GM10847 (cell line): ENCODE data around the gene LITAF.

Experiments
- POLR2A ChIP-seq: IDR thresholded peaks from 2 replicates; pipeline ENCODE4 v1.6.1; 2011; ENCODE audit not compliant: insufficient read length; ENCODE audit errors: extremely low read depth

LITAF gene

DNA sequence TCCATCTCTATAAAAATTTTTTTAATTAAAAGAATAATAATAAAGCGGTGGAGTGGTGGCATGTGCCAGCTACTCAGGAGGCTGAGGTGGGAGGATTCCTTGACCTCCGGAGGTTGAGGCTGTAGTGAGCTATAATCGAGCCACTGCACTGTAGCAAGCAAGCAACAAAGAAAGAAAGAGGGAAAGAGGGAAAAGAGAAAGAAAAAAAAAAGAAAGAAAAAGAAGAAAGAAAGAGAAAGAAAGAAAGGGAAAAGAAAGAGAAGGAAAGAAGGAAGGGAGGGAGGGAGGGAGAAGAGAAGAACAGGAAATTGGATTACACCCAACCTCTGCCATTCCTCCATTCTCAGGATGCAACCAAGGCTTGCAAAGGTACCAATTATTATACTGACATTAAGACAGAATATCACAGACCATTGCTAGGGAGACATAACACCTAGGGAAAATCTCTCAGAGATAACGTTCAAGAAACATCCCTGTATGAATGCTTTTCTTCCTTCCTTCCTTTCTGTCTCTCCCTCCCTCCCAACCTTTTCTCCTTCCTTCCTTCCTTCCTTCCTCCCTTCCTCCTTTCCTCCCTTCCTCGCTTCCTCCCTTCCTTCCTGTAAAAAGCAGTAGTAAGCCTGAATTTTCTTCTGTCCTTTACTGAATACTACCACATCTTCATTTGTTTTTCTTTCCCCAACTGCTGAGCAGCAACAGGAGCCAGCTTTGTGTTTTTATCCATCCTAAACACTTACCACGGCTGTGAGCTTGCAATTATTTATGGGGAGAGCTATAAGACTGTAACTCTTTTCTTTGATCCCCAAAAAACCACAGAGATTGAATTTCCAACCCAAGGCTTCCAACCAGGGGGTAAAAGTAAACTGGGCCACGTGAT, 1.8 kb upstream of the LITAF start:
- no peak for TF ChIP-seq POLR2A

DNA sequence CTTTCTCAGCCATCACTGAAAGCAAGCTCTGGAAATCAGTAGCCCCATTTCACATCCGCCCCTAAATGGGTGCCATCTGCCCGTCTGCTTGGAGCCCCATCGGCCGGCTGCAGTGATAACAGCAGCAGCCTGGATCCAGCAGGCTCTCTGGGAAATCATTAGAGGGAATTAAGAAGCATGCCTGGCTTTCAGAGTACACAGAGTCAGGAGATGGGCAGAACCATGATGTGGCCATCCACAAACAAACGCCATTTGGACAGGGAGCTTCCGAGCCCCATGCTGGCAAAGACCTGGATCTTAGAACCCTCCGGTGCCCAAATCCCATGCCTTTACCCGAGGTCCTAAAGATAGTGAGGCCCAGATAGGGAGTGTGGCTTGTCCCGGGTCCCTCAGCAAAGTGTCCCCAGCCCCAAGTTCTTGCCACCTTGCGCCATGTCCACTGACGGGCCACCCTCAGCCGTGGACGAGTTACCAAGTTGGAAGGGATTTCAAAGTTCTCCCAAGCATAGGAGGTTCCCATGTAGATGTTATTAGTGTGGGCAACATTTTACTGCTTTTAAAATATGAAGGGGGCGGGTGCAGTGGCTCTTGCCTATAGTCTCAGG, 1.0 kb upstream of the LITAF start:
- no peak for TF ChIP-seq POLR2A

DNA sequence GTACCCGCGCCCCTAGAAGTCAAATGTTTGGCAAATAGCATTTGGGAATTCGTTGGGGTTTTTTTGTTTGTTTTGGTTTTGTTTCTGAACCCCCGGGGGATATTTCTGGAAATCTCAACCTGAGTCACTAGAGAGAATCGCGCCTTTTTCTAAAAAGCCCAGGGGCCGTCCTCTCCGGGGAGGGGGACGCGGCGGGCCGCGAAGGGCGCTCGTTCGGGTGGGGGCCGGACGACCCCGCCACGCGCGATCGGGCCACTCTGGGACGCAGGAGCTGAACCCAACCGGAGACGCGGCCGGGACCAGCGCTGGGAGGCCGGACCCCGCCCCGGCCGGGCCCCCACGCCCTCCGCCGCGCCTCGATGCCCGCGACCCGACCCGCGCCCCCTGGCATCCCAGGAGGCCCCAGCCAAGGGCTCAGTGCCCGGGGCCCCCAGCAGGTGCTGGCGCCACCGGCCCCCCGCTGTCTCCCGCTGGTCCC, 302 bp downstream of the LITAF start:
- TF ChIP-seq POLR2A = no peak

DNA sequence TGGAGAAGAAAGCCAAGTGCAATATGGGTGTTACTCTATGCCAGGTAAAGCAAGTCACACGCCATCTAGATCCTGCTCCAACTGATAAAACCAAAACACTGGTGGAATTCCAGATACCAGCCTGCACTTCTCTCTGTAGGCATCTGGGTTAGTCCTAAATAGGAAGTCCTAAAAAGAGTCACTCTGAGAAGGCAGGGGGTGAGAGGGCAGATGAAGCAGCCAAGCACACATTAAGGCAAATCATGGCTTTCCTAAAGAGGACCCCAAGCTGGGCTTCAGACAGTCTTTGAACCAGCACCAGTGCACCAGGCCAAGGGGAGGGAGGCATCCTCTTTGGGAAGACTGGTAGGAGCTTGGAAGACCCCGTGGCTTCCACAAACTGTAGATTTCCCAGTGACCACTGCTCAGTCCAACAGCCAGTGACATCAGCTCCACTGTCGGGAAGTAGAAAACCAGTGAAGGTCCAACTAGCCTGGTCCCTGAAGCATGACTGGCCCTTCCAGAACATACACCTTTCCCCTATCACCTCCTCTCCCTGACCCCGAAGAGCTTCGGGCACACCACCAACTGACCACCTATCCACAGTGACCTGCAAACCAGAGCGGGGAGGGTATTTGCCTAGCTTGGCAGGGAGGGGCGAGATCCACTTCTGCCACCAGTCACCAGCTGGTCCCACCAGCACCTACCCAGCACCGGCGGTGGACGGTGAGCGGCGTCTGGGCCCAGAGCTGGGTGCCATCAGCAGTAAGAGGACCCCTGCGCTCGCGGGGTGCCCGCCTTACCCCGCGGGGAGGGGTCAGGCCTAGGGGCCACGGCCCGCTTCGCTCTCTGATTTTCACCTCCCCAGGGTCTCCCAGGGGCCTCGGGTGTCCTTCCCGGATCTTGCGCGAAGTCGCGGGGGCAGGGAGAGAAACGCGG, 1.0 kb downstream of the LITAF start:
- TF ChIP-seq POLR2A = no peak

DNA sequence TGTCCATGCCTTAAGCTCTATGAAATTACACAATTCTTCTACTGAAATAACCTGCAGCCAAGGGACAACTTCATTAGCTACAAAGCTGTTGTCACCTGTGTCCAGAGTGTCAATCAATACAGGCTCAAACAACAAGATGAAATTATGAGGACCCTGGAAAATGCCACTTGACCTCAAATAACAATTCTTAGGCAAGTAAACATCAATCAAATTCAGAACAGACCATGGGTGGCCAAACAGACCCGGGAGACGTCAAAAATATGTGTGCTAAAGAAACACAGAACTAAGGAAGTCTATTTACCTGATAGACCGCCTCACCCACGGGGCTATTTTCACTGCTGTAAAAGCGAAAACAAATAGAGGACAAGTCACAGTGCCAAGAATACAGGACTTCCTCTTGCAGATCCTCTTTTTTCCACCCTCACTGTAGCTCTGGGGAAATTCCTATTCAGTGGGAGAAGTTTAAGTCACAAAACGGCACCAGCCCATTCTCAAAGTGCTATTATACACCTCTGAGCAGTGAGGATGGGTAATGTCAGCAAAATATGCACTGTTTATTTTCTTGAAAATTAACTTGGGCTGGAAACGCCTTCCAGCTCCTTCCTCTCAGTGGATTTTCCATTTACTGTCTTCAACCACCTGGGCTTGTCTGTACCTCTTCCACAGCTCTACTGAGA, 2.7 kb downstream of the LITAF start:
- TF ChIP-seq POLR2A = no peak

DNA sequence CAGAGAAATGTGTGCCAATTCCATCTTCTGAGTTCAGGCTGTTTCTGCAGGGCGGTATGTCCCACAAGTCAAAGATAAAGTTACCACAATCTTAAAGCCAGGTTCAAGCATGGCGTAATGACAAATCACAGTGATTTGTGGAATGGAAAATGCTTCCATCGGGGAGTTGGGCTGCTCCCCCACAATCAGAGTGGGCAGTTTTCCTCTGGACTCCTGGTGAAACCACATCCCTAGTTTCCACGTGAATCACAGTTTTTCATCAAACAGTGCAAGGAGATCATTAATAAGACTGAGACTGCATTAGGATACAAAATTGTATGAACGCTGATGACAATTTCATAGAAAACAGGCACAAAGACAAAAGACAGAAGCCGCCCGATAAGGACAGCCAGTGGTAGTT, 3.6 kb downstream of the LITAF start:
- no peak for TF ChIP-seq POLR2A

DNA sequence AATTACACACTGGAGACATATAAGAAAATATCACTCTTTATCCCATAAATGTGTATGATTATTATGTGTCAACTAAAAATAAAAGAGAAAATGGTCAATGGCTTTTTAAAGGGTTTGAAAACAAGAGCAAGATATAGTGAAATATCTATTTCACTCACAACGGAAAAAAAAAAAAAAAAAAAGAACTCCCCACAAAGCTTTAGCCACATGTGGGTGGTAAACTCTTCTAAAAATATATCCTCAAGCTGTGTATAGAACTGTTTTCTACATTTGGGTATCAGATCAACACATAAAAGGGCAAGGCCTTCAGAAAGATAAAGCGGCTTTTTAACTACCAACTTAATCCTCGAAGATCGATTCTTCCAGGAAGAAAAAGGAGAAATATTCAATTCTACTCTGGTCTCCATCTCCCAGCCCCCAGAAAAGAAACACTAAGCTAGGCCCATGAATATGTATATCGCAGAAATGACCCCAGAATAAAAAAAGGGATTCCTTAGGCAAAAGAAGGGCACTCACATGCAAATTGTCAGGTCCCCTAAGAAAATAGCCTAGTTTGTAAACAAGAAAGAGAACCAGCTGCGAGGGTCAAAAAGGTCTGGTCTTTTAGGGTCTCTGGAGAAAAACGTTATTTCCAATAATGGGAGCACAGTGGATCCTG, 4.4 kb downstream of the LITAF start:
- no peak for TF ChIP-seq POLR2A

DNA sequence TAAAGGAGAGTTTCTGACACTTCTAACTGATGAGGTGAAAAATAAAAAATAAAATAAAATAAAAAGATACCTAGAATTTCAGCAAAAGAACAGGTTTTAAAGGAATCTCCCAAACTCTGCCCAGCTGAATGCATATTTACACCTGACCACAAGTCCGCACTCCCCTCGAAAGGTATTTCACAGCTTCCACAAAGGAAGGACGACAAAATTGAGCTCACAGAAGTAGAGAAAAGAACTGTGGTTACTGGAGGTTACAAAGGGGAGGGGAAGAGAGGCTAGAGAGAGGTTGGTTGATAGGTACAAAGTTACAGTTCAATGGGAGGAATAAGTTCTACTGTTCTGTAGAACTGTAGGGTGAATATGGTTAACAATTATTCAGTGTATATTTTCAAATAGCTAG, 5.0 kb downstream of the LITAF start:
- no peak for TF ChIP-seq POLR2A

DNA sequence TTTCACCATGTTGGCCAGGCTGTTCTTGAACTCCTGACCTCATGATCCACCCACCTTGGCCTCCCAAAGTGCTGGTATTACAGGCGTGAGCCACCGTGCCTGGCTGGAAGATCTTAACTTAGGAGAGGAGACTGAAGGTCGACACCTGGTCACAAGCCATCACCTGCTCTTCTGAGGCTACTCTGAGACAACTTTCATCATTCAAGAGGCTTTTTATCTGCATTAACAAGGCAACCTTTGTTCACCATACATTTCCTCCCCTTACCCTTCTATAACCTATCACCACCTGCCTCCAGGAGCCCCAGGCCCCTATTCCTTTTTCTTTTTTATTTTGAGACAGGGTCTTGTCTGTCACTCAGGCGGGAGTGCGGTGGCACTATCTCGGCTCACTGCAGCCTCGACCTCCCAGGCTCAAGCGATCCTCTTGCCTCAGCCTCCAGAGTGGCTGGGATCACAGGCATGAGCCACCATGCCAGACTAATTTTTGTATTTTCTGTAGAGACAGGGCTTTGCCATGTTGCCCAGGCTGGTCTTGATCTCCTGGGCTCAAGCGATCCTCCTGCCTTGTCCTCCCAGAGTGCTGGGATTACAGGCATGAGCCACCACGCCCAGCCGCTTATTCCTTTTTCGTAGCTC, 6.2 kb downstream of the LITAF start:
- TF ChIP-seq POLR2A = no peak

DNA sequence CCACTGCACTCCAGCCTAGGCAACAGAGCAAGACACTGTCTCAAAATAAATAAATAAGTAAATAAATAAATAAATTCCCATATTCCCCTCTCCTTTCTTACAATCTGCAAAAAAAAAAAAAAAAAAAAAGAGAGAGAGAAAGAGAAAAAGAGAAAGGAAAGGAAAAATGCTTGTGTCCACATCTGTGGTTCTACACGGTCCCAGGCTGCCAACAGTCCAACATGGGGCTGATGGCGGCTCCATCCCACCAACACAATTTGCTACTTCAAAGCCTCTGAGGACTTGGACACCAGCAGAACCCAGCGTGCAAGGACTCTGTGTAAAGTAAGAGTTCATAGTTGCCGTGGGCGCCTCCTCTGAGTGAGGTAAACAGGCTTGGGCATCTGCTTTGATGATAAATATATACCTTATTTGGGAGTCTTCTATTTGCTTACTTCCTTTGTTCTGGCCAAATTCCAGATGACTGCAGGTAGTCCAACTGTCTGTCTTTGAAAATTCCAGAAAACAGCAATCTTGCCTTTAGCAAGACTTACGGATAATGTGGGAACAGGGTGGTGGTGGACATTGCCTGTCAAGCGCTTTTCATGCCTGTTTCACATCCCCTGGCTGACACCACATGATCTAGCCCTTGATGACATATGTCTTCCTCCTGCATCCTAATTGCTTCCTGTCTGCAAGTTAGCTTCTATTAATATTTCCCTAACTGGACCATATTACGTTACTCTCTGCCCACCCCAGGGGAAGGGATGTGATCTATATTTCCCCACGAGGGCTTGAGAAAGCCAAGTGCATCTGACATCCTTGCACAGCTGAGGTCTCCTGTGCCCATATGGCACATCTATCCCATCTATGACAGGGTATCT, 10.1 kb downstream of the LITAF start:
- TF ChIP-seq POLR2A = no peak

DNA sequence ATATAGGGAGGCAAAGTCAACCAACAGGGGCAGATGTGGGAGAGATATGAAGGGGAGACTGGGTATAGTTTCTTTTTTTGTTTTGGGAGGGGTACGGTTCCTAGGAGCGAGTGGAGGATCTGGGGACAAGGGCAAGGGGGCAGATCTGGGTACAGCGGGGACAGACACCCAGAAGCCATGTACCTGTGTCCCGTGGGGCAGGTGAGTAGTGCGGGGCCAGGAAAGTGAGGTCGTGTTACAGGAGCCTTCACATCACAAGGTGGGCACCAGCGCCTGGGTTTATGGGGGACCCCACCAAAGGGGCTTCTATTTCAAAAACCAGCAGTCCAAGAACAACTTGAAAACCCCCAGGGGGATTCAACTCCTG, 11.5 kb downstream of the LITAF start:
- no peak for TF ChIP-seq POLR2A

DNA sequence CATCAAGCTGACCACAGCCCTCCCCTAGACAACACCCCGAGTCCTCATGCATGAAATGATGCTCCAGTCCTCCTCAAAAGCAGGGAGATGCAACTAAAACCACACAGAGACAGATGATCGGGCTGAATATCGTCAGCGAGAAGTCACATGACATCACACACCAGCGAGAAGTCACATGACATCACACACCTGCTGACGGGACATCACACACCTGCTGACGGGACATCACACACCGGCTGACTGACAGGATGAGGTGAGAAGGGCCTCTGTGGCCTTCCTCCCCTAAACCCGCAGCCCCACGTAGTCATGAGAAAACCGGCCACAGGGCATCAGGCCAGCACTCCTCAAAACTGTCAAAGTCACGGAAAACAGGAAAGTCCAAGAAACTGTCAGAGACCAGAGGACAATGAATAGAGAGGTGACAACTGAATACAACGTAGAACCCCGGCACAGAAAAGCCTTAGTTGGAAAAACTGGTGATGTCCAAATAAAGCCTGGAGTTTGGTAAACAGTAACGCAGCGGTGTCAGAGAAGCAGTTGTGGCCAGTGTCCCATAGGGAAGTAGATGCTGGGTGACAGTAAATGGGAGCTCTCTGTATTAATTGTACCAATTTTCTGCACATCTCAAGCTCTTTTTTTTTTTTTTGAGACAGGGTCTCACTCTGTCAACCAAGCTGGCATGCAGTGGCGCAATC, 14.3 kb downstream of the LITAF start:
- TF ChIP-seq POLR2A = no peak

DNA sequence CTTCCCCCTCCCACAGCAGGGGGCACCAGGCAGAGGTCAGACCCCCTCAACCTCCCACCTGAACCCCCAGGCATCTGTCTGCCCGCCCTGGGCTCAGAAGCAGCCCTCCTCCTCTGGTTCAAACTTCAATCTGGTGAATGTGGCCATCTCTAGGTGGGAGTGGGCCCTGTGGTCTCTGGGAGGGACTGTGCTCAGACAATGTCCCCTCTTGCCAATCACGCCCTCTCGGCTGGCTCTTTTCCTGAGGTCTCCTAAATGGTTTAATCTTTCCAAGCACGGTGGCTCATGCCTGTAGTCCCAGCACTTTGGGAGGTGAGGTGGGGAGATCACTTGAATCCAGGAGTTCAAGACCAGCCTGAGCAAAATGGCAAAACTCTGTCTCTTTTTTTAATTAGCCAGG, 15.2 kb downstream of the LITAF start:
- TF ChIP-seq POLR2A = no peak
